WTC11 (cell line): ENCODE results near the gene H19. TPM values are rescaled to one million over a fixed set of nuclear protein-coding genes. Genes with fewer than 3 reads are reported as not detected.

ENCODE experiments used
- ATAC-seq: fragments of 200-7000 bp; cut with Tn5 transposase; 2 replicates; pipeline ENCODE4 v1.10.0; 2021; ENCODE audit warnings: mild to moderate bottlenecking, moderate library complexity
- CTCF ChIA-PET: fragments of 300-600 bp; sonication (Branson Sonifier 250); formaldehyde crosslinking; loops from one replicate; lab custom pipeline; 2021; ENCODE audit warnings: antibody characterized with exemption; lab: Charles Lee
- POLR2A ChIA-PET: fragments of 350-600 bp; sonication (Branson Sonifier 250); formaldehyde crosslinking; loops from one replicate; lab custom pipeline; 2021; ENCODE audit warnings: antibody characterized with exemption; lab: Charles Lee
- DNase-seq: peaks from one replicate; pipeline ENCODE4 v3.0.0; 2021; ENCODE audit warnings: low spot score
- H3K27ac Mint-ChIP-seq: 2 replicates; pipeline ENCODE4 v1.8.0; 2021; ENCODE audit warnings: mixed read lengths
- H3K27me3 Mint-ChIP-seq: 2 replicates; pipeline ENCODE4 v1.8.0; 2021; ENCODE audit warnings: low read depth, mild to moderate bottlenecking, moderate library complexity, mixed read lengths
- H3K36me3 Mint-ChIP-seq: 2 replicates; pipeline ENCODE4 v1.8.0; 2021; ENCODE audit warnings: mixed read lengths
- H3K4me1 Mint-ChIP-seq: 2 replicates; pipeline ENCODE4 v1.8.0; 2022; ENCODE audit warnings: mixed read lengths
- H3K4me3 Mint-ChIP-seq: 2 replicates; pipeline ENCODE4 v1.8.0; 2021; ENCODE audit warnings: mild to moderate bottlenecking, moderate library complexity, mixed read lengths
- H3K9me3 Mint-ChIP-seq: 2 replicates; pipeline ENCODE4 v1.8.0; 2021; ENCODE audit warnings: mixed read lengths
- CREM ChIP-seq: sonication (generic); formaldehyde crosslinking; IDR thresholded peaks from 2 replicates; pipeline ENCODE4 v1.8.1; 2022; ENCODE audit warnings: mild to moderate bottlenecking, missing genetic modification reagents, moderate library complexity
- FOXJ3 ChIP-seq: sonication (generic); formaldehyde crosslinking; IDR thresholded peaks from 2 replicates; pipeline ENCODE4 v1.9.0; 2021; ENCODE audit warnings: missing genetic modification reagents, mild to moderate bottlenecking, borderline replicate concordance
- FOXK1 ChIP-seq: sonication (generic); formaldehyde crosslinking; IDR thresholded peaks from 2 replicates; pipeline ENCODE4 v1.8.0; 2022; ENCODE audit warnings: mild to moderate bottlenecking, moderate library complexity, missing genetic modification reagents
- KAT7 ChIP-seq: sonication (generic); formaldehyde crosslinking; IDR thresholded peaks from 2 replicates; pipeline ENCODE4 v1.8.1; 2023; ENCODE audit warnings: missing genetic modification reagents, mild to moderate bottlenecking, borderline replicate concordance
- NR1H2 ChIP-seq: sonication (generic); formaldehyde crosslinking; IDR thresholded peaks from 2 replicates; pipeline ENCODE4 v1.9.0; 2021; ENCODE audit warnings: mild to moderate bottlenecking, moderate library complexity, missing genetic modification reagents
- SMAD3 ChIP-seq: sonication (generic); formaldehyde crosslinking; IDR thresholded peaks from 2 replicates; pipeline ENCODE4 v1.8.0; 2022; ENCODE audit warnings: missing genetic modification reagents, mild to moderate bottlenecking, borderline replicate concordance
- TCF7 ChIP-seq: sonication (generic); formaldehyde crosslinking; IDR thresholded peaks from 2 replicates; pipeline ENCODE4 v1.8.0; 2022; ENCODE audit warnings: mild to moderate bottlenecking, low read depth, missing genetic modification reagents, moderate library complexity
- ZBTB43 ChIP-seq: sonication (generic); formaldehyde crosslinking; IDR thresholded peaks from 2 replicates; pipeline ENCODE4 v1.8.1; 2023; ENCODE audit warnings: mild to moderate bottlenecking, missing genetic modification reagents
- ZNF121 ChIP-seq: sonication (generic); formaldehyde crosslinking; IDR thresholded peaks from 2 replicates; pipeline ENCODE4 v1.8.0; 2023; ENCODE audit warnings: missing genetic modification reagents
- ZNF317 ChIP-seq: sonication (generic); formaldehyde crosslinking; IDR thresholded peaks from 2 replicates; pipeline ENCODE4 v1.8.1; 2023; ENCODE audit warnings: low read depth, mild to moderate bottlenecking, moderate library complexity, missing genetic modification reagents, borderline replicate concordance
- ZNF396 ChIP-seq: fragments of 250-450 bp; sonication (Bioruptor Pico); IDR thresholded peaks from 2 replicates; pipeline ENCODE4 v1.8.0; 2021; ENCODE audit warnings: mild to moderate bottlenecking, moderate library complexity, borderline replicate concordance
- ZNF423 ChIP-seq: fragments of 250-450 bp; sonication (Bioruptor Pico); IDR thresholded peaks from 2 replicates; pipeline ENCODE4 v2.1.2; 2022; ENCODE audit warnings: mild to moderate bottlenecking, moderate library complexity
- total RNA-seq: library from RNA; stranded (reverse); gene quantifications from 3 replicates; pipeline ENCODE4 v1.2.3, GENCODE V29; 2021
- TF ChIP-seq, protein P1 (sequence below): sonication (generic); formaldehyde crosslinking; IDR thresholded peaks from 2 replicates; pipeline ENCODE4 v1.8.1; 2022; ENCODE audit warnings: mild to moderate bottlenecking, moderate library complexity, missing genetic modification reagents
- TF ChIP-seq, protein P2 (sequence below): sonication (generic); formaldehyde crosslinking; conservative IDR thresholded peaks from 2 replicates; pipeline ENCODE4 v1.8.1; 2022; ENCODE audit warnings: mild to moderate bottlenecking, missing genetic modification reagents
- TF ChIP-seq, protein P3 (sequence below): fragments of 250-450 bp; sonication (Bioruptor Pico); IDR thresholded peaks from 2 replicates; pipeline ENCODE4 v1.9.0; 2021; ENCODE audit warnings: mild to moderate bottlenecking, borderline replicate concordance

H19 gene
- total RNA-seq, 1 experiment from 2014 or later: 12.7 TPM

- TF ChIP-seq, protein P1, sequence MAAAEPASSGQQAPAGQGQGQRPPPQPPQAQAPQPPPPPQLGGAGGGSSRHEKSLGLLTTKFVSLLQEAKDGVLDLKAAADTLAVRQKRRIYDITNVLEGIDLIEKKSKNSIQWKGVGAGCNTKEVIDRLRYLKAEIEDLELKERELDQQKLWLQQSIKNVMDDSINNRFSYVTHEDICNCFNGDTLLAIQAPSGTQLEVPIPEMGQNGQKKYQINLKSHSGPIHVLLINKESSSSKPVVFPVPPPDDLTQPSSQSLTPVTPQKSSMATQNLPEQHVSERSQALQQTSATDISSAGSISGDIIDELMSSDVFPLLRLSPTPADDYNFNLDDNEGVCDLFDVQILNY (CRISPR knock-in tag): no peak
- TF ChIP-seq, all 79 proteins: peak for 0
These were observed 18.7 kb downstream of the H19 start (continued) for GRCh38 chr11:1978720-1979473.

- Mint-ChIP-seq H3K4me1 (no peaks in the 10 kb centered on the region), H3K4me3 (no peak overlapping the region), H3K9me3 (no peaks in the 10 kb centered on the region), H3K27ac (no peak overlapping the region), H3K27me3 (no peaks in the 10 kb centered on the region), H3K36me3 (no peaks in the 10 kb centered on the region)
- POLR2A ChIA-PET: no interaction called here
- CTCF ChIA-PET: interaction anchor here (1.0 to 1.4 kb wide), 3 partner anchors 93 to 176 kb away, joined by 3 read pairs; no protein-coding TSS in a partner anchor
- DNase-seq (no peak), ATAC-seq (no peak)
- TF ChIP-seq FOXK1 (CRISPR knock-in tag) (no peak), TCF7 (CRISPR knock-in tag) (no peak), ZNF423 (CRISPR knock-in tag) (no peak), ZNF396 (CRISPR knock-in tag) (no peak), CREM (CRISPR knock-in tag) (no peak), KAT7 (no peak), ZNF121 (CRISPR knock-in tag) (no peak)
These were observed 22.5 kb downstream of the H19 start for GRCh38 chr11:1975185-1975584.

- no peaks in the 10 kb centered on the region for H3K36me3 Mint-ChIP-seq
- no peak for TF ChIP-seq NR1H2 (CRISPR knock-in tag)
- TF ChIP-seq, protein P2, sequence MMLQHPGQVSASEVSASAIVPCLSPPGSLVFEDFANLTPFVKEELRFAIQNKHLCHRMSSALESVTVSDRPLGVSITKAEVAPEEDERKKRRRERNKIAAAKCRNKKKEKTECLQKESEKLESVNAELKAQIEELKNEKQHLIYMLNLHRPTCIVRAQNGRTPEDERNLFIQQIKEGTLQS (CRISPR knock-in tag): no peak
- TF ChIP-seq SMAD3 (CRISPR knock-in tag): no peak
- no peak for TF ChIP-seq FOXJ3
- TF ChIP-seq, protein P3, sequence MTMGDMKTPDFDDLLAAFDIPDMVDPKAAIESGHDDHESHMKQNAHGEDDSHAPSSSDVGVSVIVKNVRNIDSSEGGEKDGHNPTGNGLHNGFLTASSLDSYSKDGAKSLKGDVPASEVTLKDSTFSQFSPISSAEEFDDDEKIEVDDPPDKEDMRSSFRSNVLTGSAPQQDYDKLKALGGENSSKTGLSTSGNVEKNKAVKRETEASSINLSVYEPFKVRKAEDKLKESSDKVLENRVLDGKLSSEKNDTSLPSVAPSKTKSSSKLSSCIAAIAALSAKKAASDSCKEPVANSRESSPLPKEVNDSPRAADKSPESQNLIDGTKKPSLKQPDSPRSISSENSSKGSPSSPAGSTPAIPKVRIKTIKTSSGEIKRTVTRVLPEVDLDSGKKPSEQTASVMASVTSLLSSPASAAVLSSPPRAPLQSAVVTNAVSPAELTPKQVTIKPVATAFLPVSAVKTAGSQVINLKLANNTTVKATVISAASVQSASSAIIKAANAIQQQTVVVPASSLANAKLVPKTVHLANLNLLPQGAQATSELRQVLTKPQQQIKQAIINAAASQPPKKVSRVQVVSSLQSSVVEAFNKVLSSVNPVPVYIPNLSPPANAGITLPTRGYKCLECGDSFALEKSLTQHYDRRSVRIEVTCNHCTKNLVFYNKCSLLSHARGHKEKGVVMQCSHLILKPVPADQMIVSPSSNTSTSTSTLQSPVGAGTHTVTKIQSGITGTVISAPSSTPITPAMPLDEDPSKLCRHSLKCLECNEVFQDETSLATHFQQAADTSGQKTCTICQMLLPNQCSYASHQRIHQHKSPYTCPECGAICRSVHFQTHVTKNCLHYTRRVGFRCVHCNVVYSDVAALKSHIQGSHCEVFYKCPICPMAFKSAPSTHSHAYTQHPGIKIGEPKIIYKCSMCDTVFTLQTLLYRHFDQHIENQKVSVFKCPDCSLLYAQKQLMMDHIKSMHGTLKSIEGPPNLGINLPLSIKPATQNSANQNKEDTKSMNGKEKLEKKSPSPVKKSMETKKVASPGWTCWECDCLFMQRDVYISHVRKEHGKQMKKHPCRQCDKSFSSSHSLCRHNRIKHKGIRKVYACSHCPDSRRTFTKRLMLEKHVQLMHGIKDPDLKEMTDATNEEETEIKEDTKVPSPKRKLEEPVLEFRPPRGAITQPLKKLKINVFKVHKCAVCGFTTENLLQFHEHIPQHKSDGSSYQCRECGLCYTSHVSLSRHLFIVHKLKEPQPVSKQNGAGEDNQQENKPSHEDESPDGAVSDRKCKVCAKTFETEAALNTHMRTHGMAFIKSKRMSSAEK (CRISPR knock-in tag): no peak
- no peak for TF ChIP-seq ZBTB43 (CRISPR knock-in tag)
- TF ChIP-seq ZNF317 (CRISPR knock-in tag): no peak
- TF ChIP-seq, all 79 proteins: peak for 0
- Mint-ChIP-seq H3K27ac (no peak overlapping the region), H3K4me1 (no peaks in the 10 kb centered on the region), H3K4me3 (no peak overlapping the region), H3K9me3 (no peaks in the 10 kb centered on the region), H3K27me3 (no peaks in the 10 kb centered on the region)
- DNase-seq: peak; percentile 6
- ChIA-PET POLR2A (no interaction called here), CTCF (interaction anchor here (1.1 to 5.5 kb wide), 2 partner anchors 89 to 318 kb away, joined by 3 to 25 read pairs; no protein-coding TSS in a partner anchor)
- ATAC-seq: no peak
These were observed 26.7 kb downstream of the H19 start for GRCh38 chr11:1970956-1971355.
